ENCODE results near the gene CIZ1. TPM values are rescaled to one million over a fixed set of nuclear protein-coding genes. Genes with fewer than 3 reads are reported as not detected.

The CIZ1 gene
- total and polyA plus RNA-seq, 8 donors: 56.5 to 87.9 (median 77.4) TPM

DNA sequence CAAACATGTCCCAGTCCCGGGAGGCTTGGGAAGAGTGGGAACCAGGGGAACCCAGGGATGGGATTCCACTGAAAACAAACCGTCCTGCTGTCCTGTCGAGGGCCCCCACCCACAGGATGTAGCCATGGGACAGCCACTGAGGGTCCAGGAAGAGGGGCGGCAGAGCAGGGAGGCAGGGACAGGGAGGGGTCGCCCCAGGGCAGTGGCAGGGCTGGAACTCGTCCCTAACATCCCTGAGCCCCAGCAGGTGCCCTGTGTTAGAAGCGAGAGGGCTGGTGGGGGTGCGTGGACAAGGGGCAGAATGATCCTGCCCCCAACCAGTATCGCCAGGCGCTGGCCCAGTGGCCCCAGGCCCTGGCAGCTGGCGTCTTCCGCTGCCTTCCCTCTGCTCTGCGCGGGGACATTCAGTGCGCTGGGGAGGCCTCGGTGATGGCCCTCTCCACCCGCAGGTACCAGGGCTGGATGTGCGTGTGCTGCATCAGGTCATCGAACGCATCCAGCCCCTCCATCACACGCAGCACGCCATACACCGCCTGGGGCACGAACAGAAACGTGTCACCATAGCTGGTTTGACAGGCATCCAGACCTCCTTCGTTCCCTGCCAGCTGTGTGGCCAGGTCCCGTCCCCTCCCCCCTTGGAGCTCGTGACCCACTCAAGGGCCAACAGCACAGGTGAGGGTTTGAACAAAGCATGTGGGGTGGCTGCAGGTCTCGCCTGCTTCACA lies 70.5 kb downstream of the CIZ1 start:
- Histone ChIP-seq H3K4me1 (peaks cover 0 to 19% (median 9%) of the 10 kb centered on the region in 3 donors), H3K27ac (peak overlapping the region in 2 of 4 donors; percentile 77 to 79), H3K9me3 (no peaks in the 10 kb centered on the region), H3K36me3 (peaks cover 0 to 25% (median 12%) of the 10 kb centered on the region in 3 donors), H3K4me3 (no peak overlapping the region), H3K27me3 (no peaks in the 10 kb centered on the region)
- intact Hi-C loops (cut with DNase I): no loop called here
- DNase-seq (peak in 4 of 6 donors; percentile 20 to 67 (median 50)), FAIRE-seq (no peak), ATAC-seq (no peak)
- whole genome bisulfite sequencing, 2 donors: 87% methylated on average over 24 to 29 of the region's 29 CpGs
- TF ChIP-seq, protein P1, sequence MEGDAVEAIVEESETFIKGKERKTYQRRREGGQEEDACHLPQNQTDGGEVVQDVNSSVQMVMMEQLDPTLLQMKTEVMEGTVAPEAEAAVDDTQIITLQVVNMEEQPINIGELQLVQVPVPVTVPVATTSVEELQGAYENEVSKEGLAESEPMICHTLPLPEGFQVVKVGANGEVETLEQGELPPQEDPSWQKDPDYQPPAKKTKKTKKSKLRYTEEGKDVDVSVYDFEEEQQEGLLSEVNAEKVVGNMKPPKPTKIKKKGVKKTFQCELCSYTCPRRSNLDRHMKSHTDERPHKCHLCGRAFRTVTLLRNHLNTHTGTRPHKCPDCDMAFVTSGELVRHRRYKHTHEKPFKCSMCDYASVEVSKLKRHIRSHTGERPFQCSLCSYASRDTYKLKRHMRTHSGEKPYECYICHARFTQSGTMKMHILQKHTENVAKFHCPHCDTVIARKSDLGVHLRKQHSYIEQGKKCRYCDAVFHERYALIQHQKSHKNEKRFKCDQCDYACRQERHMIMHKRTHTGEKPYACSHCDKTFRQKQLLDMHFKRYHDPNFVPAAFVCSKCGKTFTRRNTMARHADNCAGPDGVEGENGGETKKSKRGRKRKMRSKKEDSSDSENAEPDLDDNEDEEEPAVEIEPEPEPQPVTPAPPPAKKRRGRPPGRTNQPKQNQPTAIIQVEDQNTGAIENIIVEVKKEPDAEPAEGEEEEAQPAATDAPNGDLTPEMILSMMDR (IDR thresholded peaks at IDR 0.05): no peak

DNA sequence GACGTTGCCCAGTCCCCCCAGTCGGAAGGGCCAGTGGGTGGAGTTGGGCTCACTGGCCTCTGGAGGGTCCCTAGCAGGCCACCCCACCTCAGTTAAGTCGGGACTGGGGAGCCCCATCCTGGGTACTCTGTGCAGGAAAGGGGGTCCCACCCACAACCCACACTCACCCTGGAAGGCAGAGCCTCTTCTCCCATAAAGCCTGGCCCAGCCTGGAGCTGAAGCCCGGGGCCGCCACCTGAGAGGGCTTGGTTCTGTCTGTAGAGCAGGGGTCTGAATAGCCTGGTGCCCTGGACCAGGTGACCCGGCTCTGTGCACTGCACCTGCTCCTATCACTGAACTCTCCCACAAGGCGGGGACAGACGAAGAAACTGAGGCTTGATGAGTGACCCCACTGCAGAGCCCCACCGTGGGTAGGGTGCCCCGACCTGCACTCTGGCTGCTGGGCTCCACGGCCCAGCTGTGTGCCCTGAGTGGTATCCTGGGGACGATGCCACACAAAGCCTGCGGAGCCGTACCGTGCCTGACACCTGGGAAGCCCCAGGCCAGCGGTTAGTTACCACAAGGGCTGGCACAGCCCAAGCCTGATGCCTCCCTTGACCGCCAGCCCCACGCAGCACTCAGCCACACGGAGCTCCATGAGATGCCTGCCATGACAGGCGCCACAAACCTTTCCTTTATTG lies 71.2 kb downstream of the CIZ1 start:
- DNase-seq: peak in 4 of 6 donors; percentile 16 to 55 (median 44)
- TF ChIP-seq, protein P1 (IDR thresholded peaks at IDR 0.05): no peak
- H3K36me3 ChIP-seq: peaks cover 0 to 25% (median 12%) of the 10 kb centered on the region in 3 donors
- intact Hi-C loops (cut with DNase I): no loop called here
- H3K4me3 ChIP-seq: no peak overlapping the region
- no peak for FAIRE-seq
- WGBS, 2 donors: 83 to 86% methylated on average over 20 of the region's 20 CpGs
- H3K4me1 ChIP-seq: peaks cover 3 to 18% (median 10%) of the 10 kb centered on the region in 3 donors
- no peaks in the 10 kb centered on the region for H3K9me3 ChIP-seq
- no peaks in the 10 kb centered on the region for H3K27me3 ChIP-seq
- ATAC-seq: no peak
- peak overlapping the region; percentile 59 to 82 (median 78) for H3K27ac ChIP-seq

DNA sequence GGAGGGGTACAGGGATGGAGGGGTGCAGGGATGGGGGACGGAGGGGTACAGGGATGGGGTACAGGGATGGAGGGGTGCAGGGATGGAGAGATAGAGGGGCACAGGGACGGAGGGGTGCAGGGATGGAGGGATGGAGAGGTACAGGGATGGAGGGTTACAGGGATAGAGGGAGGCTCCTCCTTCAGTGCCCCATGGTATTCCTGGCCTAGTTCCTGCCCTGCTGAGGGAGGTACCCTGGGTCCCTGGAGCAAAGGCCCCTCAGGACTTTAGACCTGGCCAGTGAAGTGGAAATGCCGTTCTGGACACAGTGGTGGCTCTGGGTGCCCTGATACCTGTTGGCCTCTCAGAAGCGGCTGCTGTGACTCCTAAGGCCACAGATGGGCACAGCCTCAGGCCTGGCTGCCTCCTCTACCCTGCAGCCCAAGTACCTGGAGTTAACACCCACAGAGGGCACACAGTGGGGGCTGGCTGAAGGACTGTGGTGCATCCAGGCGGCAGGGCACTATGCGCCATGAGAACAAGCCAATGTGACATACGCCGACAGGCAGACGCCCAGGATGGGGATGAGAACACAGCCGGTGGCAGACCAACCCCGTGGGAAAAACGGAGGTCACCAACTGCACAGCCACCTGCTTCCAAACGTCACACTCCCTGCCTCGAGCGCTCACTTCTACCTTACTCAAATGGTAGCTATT lies 72.3 kb downstream of the CIZ1 start:
- peak overlapping the region; percentile 59 to 82 (median 78) for H3K27ac ChIP-seq
- ATAC-seq: peak; percentile 31 to 56 (median 47)
- intact Hi-C loops (cut with DNase I): loop anchor here in 2 of 3 donors (5.0 kb wide), 1 partner anchor 177 kb away; no protein-coding TSS in a partner anchor
- H3K4me1 ChIP-seq: peaks cover 3 to 24% (median 15%) of the 10 kb centered on the region in 3 donors
- H3K9me3 ChIP-seq: no peaks in the 10 kb centered on the region
- H3K4me3 ChIP-seq: no peak overlapping the region
- H3K36me3 ChIP-seq: peaks cover 0 to 25% (median 12%) of the 10 kb centered on the region in 3 donors
- DNase-seq: peak; percentile 67 to 91 (median 84)
- no peak for FAIRE-seq
- no peaks in the 10 kb centered on the region for H3K27me3 ChIP-seq
- TF ChIP-seq, protein P1 (IDR thresholded peaks at IDR 0.05): no peak
- 24 to 31% methylated on average over 15 of the region's 15 CpGs for WGBS, 2 donors

DNA sequence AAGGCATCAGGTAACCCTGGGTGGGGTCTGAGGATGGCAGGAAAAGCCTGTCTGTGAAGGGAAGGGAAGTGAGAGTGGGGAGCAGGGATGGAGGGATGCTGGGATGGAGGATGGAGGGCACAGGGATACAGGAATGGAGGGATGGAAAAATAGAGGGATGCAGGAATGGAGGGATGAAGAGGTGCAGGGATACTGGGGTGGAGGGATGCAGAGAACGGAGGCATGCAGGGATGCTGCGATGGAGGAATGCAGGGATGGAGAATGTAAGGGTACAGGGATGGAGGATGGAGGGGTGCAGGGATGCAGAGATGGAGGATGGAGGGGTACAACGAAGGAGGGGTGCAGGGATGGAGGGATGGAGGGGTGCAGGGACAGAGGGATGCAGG lies 72.9 kb downstream of the CIZ1 start:
- Histone ChIP-seq H3K36me3 (peaks cover 0 to 19% (median 12%) of the 10 kb centered on the region in 3 donors), H3K4me3 (no peak overlapping the region), H3K9me3 (no peaks in the 10 kb centered on the region), H3K27me3 (no peaks in the 10 kb centered on the region), H3K27ac (no peak overlapping the region), H3K4me1 (peaks cover 3 to 24% (median 15%) of the 10 kb centered on the region in 3 donors)
- peak in 2 of 6 donors; percentile 8 to 16 for DNase-seq
- WGBS, 2 donors: 36 to 48% methylated on average over 3 of the region's 3 CpGs
- TF ChIP-seq, protein P1 (IDR thresholded peaks at IDR 0.05): no peak
- no peak for ATAC-seq
- intact Hi-C loops (cut with DNase I): loop anchor here in 2 of 3 donors (5.0 kb wide), 1 partner anchor 176 kb away; no protein-coding TSS in a partner anchor
- FAIRE-seq: no peak

Data from pancreas (tissue), 10 donors.